ENCODE data around the gene TECPR1. TPM values are rescaled to one million over a fixed set of nuclear protein-coding genes. Genes with fewer than 3 reads are reported as not detected.
"Not testable (repeated sequence)": the region's sequence is repeated elsewhere in the genome, so short reads cannot be mapped to it uniquely, and the experiment has no call there.

The TECPR1 gene
- total and polyA plus RNA-seq, 3 donors from 2014 or later, result 13.5 to 24.6 (median 18.5) TPM

GRCh38 chr7:98223351-98223897, 28.6 kb downstream of the TECPR1 start:
- intact Hi-C loops (cut with DNase I; ENCODE audit: low total_unique reads), result no loop called here
- Histone ChIP-seq H3K4me3 (no peak overlapping the region), H3K4me1 (no peaks in the 10 kb centered on the region), H3K27ac (no peak overlapping the region), H3K27me3 (no peaks in the 10 kb centered on the region), H3K9me3 (no peaks in the 10 kb centered on the region), H3K36me3 (ENCODE audit: low read depth, missing control alignments) (no peaks in the 10 kb centered on the region)
- DNase-seq, result no peak
- no peak for TF ChIP-seq POLR2A (IDR thresholded peaks at IDR 0.05)
- WGBS, 2 donors, result 84 to 92% methylated on average over 11 to 15 of the region's 15 CpGs

- Histone ChIP-seq H3K36me3 (ENCODE audit: low read depth, missing control alignments) (no peaks in the 10 kb centered on the region), H3K27me3 (no peaks in the 10 kb centered on the region), H3K27ac (no peak overlapping the region), H3K4me1 (no peaks in the 10 kb centered on the region), H3K9me3 (no peaks in the 10 kb centered on the region), H3K4me3 (no peak overlapping the region)
- intact Hi-C loops (cut with DNase I; ENCODE audit: low total_unique reads), result no loop called here
- TF ChIP-seq POLR2A (IDR thresholded peaks at IDR 0.05), result no peak
- no peak for TF ChIP-seq CTCF (IDR thresholded peaks at IDR 0.05)
- 97 to 100% methylated on average over 1 to 30 of the region's 30 CpGs for WGBS, 2 donors
- no peak for DNase-seq
These were observed 29.4 kb downstream of the TECPR1 start for GRCh38 chr7:98222533-98223195.

- intact Hi-C loops (cut with DNase I; ENCODE audit: low total_unique reads), result no loop called here
- no peaks in the 10 kb centered on the region for H3K36me3 ChIP-seq (ENCODE audit: low read depth, missing control alignments)
- no peak for DNase-seq
- H3K27ac ChIP-seq, result no peak overlapping the region
- TF ChIP-seq POLR2A (IDR thresholded peaks at IDR 0.05) (no peak), CTCF (IDR thresholded peaks at IDR 0.05) (no peak)
- WGBS, 2 donors, result 94 to 98% methylated on average over 20 to 34 of the region's 34 CpGs
- H3K4me3 ChIP-seq, result no peak overlapping the region
- no peaks in the 10 kb centered on the region for H3K9me3 ChIP-seq
- no peaks in the 10 kb centered on the region for H3K4me1 ChIP-seq
- H3K27me3 ChIP-seq, result no peaks in the 10 kb centered on the region
These were observed 30.2 kb downstream of the TECPR1 start for GRCh38 chr7:98221611-98222532.

GRCh38 chr7:98219382-98219781, 32.6 kb downstream of the TECPR1 start:
- DNase-seq; H3K27ac ChIP-seq; H3K4me1 ChIP-seq; H3K9me3 ChIP-seq; H3K27me3 ChIP-seq; H3K36me3 ChIP-seq (ENCODE audit: low read depth, missing control alignments); intact Hi-C loops (cut with DNase I; ENCODE audit: low total_unique reads); H3K4me3 ChIP-seq: not testable (repeated sequence)
- 94 to 95% methylated on average over 6 of the region's 6 CpGs for WGBS, 2 donors

GRCh38 chr7:98217623-98218582, 34.1 kb downstream of the TECPR1 start:
- no peaks in the 10 kb centered on the region for H3K27me3 ChIP-seq
- intact Hi-C loops (cut with DNase I; ENCODE audit: low total_unique reads), result no loop called here
- TF ChIP-seq POLR2A (IDR thresholded peaks at IDR 0.05), result no peak
- no peak for TF ChIP-seq CTCF (IDR thresholded peaks at IDR 0.05)
- peak; percentile 48 for DNase-seq
- 78 to 79% methylated on average over 14 to 41 of the region's 41 CpGs for WGBS, 2 donors
- H3K4me3 ChIP-seq, result no peak overlapping the region
- no peaks in the 10 kb centered on the region for H3K9me3 ChIP-seq
- no peaks in the 10 kb centered on the region for H3K36me3 ChIP-seq (ENCODE audit: low read depth, missing control alignments)
- no peak overlapping the region for H3K27ac ChIP-seq
- no peaks in the 10 kb centered on the region for H3K4me1 ChIP-seq

Data from testis (tissue), 3 donors.